Upper lobe of left lung (tissue), 6 donors: Measurements from ENCODE around the gene ARHGEF10L. TPM values are rescaled to one million over a fixed set of nuclear protein-coding genes. Genes with fewer than 3 reads are reported as not detected.

Experiments used
- ATAC-seq, 2 donors: fragments of 200-7000 bp; cut with Tn5 transposase; one replicate each; pipeline ENCODE4 v1.9.1; 2022; ENCODE audit warnings: mild to moderate bottlenecking in 2 of 2, moderate library complexity in 2 of 2; ENCODE audit not compliant: low FRiP score in 2 of 2
- DNase-seq, 2 donors: peaks; one replicate each; pipeline ENCODE4 v3.0.0-alpha.2; 2019 to 2020
- H3K27ac ChIP-seq, 4 donors: fragments of 200-600 bp; sonication (generic); one replicate each; pipeline ENCODE4 v1.5.1; 2016 to 2019
- H3K27me3 ChIP-seq, 4 donors: fragments of 200-600 bp; sonication (generic); one replicate each; pipeline ENCODE4 v1.5.1; 2017 to 2019
- H3K36me3 ChIP-seq, 4 donors: fragments of 200-600 bp; sonication (generic); one replicate each; pipeline ENCODE4 v1.5.1; 2016 to 2019
- H3K4me1 ChIP-seq, 4 donors: fragments of 200-600 bp; sonication (generic); one replicate each; pipeline ENCODE4 v1.5.1; 2018 to 2019
- H3K4me3 ChIP-seq, 4 donors: fragments of 200-600 bp; sonication (generic); one replicate each; pipeline ENCODE4 v1.5.1; 2017 to 2019; ENCODE audit warnings: mild to moderate bottlenecking in 2 of 4, moderate library complexity in 1 of 4
- H3K9me3 ChIP-seq, 4 donors: fragments of 200-600 bp; sonication (generic); one replicate each; pipeline ENCODE4 v1.5.1; 2018 to 2019
- EP300 ChIP-seq, 4 donors: sonication (generic); formaldehyde crosslinking; IDR thresholded peaks; one replicate each; pipeline ENCODE4 v1.5.1; 2017; ENCODE audit warnings: antibody characterized with exemption in 4 of 4, control low read depth in 2 of 4
- POLR2A ChIP-seq, 4 donors: fragments of 450-650 bp; IDR thresholded peaks; one replicate each; pipeline ENCODE4 v1.5.1; 2016 to 2017; ENCODE audit warnings: antibody characterized with exemption in 4 of 4, mild to moderate bottlenecking in 2 of 4
- POLR2AphosphoS5 ChIP-seq, 2 donors: sonication (generic); formaldehyde crosslinking; IDR thresholded peaks; one replicate each; pipeline ENCODE4 v1.5.1; 2017; ENCODE audit warnings: antibody characterized with exemption in 2 of 2
- WGBS, 2 donors: methylation state at CpG; one replicate each; pipeline ENCODE4 v1.1.5; 2017 to 2018; 5-methylcytosine and 5-hydroxymethylcytosine counted together
- total RNA-seq, 6 donors: library from RNA; depleted of rRNA in 4 of 6; stranded (reverse); fragments of >200 nt in 4 of 6; gene quantifications; one replicate each; pipeline versions ENCODE4 v1.1.0 to v1.2.1, GENCODE V29; 2016 to 2021
- TF ChIP-seq, protein P1 (sequence below), 6 experiments: fragments of 450-650 bp in 4 of 6; fragments of 200-600 bp in 2 of 6; sonication (generic) in 2 of 6; IDR thresholded peaks; one replicate each; pipeline ENCODE4 v1.5.1; 2016 to 2019; ENCODE audit warnings: antibody characterized with exemption in 6 of 6
- donor health status: DM: no; HTN: no; CAD: no; lungs with moderate emphysema.
- donor health status: DM: no; HTN: yes; CAD: no; lungs with severe emphysema.

ARHGEF10L gene
- total RNA-seq, 6 donors from 2014 or later, result 17.6 to 172 (median 50.0) TPM

DNA sequence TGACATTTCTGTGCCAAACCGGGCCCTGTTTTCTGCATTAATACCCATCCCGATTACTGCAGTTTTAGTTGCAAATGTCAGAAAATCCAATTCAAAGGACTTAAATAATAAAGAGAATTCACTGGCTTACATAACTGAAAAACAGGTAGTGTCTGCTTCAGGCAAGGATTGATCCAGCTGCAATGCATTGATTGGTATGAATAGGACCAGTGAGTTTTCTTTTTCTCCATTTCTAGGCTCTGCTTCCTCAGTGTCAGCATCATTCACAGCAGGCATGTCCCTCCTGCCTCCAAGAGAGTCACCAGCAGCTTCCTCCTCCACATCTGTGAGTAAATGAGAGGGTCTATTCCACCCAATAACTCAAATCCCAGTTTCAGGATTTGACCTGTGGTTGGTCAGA, 181.9 kb downstream of the ARHGEF10L start:
- H3K36me3 ChIP-seq, result no peaks in the 10 kb centered on the region
- H3K4me1 ChIP-seq, result no peaks in the 10 kb centered on the region
- DNase-seq (no peak), ATAC-seq (no peak)
- no peak for TF ChIP-seq EP300 (IDR thresholded peaks at IDR 0.05)
- no peak for TF ChIP-seq POLR2A (IDR thresholded peaks at IDR 0.05)
- TF ChIP-seq, protein P1, sequence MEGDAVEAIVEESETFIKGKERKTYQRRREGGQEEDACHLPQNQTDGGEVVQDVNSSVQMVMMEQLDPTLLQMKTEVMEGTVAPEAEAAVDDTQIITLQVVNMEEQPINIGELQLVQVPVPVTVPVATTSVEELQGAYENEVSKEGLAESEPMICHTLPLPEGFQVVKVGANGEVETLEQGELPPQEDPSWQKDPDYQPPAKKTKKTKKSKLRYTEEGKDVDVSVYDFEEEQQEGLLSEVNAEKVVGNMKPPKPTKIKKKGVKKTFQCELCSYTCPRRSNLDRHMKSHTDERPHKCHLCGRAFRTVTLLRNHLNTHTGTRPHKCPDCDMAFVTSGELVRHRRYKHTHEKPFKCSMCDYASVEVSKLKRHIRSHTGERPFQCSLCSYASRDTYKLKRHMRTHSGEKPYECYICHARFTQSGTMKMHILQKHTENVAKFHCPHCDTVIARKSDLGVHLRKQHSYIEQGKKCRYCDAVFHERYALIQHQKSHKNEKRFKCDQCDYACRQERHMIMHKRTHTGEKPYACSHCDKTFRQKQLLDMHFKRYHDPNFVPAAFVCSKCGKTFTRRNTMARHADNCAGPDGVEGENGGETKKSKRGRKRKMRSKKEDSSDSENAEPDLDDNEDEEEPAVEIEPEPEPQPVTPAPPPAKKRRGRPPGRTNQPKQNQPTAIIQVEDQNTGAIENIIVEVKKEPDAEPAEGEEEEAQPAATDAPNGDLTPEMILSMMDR (IDR thresholded peaks at IDR 0.05), result no peak
- TF ChIP-seq POLR2AphosphoS5 (IDR thresholded peaks at IDR 0.05), result no peak
- no peaks in the 10 kb centered on the region for H3K27me3 ChIP-seq
- H3K4me3 ChIP-seq, result no peak overlapping the region
- WGBS, 2 donors, result 98 to 100% methylated on average over 2 of the region's 2 CpGs
- no peak overlapping the region for H3K27ac ChIP-seq
- H3K9me3 ChIP-seq, result no peaks in the 10 kb centered on the region

DNA sequence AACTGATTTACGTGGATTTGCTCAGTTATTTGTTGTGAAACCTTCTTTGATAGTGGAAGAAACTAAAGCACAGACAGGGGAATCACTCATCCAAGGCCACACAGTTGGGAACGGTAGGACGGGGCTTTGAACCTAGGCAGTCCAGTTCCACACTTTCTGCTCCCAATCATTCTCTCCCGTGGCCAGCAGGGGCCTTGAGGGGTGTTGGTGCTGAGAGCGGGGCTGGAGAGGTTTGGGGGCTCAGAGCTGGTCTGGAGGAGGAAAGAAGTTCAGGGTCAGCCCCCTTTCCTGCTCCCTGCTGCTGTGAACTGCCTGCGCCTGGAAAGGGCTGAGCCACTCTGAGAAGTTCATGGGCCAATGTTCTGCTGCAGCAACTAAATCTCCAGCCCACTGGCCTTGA, 184.2 kb downstream of the ARHGEF10L start:
- Histone ChIP-seq H3K36me3 (no peaks in the 10 kb centered on the region), H3K4me1 (no peaks in the 10 kb centered on the region), H3K9me3 (no peaks in the 10 kb centered on the region), H3K4me3 (no peak overlapping the region), H3K27me3 (no peaks in the 10 kb centered on the region), H3K27ac (no peak overlapping the region)
- ATAC-seq (no peak), DNase-seq (no peak)
- TF ChIP-seq POLR2AphosphoS5 (IDR thresholded peaks at IDR 0.05), result no peak
- TF ChIP-seq, protein P1 (IDR thresholded peaks at IDR 0.05), result no peak
- no peak for TF ChIP-seq EP300 (IDR thresholded peaks at IDR 0.05)
- TF ChIP-seq POLR2A (IDR thresholded peaks at IDR 0.05), result no peak
- 43 to 47% methylated on average over 6 of the region's 6 CpGs for WGBS, 2 donors

DNA sequence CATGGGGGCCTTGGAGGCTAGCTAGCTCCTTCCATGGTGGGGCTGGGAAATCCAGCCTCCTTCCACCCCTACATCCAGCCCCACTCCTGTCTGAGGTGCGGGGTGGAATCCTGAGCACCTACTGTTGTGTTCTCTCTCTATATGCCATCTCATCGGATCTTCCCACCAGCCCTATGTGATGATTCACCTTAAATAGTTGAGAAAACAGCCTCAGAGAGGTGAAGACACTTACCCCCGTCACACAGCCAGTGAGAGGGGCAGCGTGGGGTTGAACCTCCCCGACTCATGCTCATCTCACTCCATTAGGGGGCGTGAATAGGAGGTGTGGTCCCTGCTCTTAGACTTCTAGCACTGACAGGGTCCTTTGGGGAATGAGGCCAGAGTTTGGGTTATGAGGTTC, 184.7 kb downstream of the ARHGEF10L start:
- H3K4me3 ChIP-seq, result no peak overlapping the region
- ATAC-seq (no peak), DNase-seq (no peak)
- 73 to 78% methylated on average over 4 to 6 of the region's 6 CpGs for WGBS, 2 donors
- H3K27ac ChIP-seq, result no peak overlapping the region
- no peak for TF ChIP-seq EP300 (IDR thresholded peaks at IDR 0.05)
- TF ChIP-seq, protein P1 (IDR thresholded peaks at IDR 0.05), result no peak
- no peak for TF ChIP-seq POLR2AphosphoS5 (IDR thresholded peaks at IDR 0.05)
- no peak for TF ChIP-seq POLR2A (IDR thresholded peaks at IDR 0.05)
- H3K36me3 ChIP-seq, result no peaks in the 10 kb centered on the region
- no peaks in the 10 kb centered on the region for H3K9me3 ChIP-seq
- H3K4me1 ChIP-seq, result no peaks in the 10 kb centered on the region
- H3K27me3 ChIP-seq, result no peaks in the 10 kb centered on the region

DNA sequence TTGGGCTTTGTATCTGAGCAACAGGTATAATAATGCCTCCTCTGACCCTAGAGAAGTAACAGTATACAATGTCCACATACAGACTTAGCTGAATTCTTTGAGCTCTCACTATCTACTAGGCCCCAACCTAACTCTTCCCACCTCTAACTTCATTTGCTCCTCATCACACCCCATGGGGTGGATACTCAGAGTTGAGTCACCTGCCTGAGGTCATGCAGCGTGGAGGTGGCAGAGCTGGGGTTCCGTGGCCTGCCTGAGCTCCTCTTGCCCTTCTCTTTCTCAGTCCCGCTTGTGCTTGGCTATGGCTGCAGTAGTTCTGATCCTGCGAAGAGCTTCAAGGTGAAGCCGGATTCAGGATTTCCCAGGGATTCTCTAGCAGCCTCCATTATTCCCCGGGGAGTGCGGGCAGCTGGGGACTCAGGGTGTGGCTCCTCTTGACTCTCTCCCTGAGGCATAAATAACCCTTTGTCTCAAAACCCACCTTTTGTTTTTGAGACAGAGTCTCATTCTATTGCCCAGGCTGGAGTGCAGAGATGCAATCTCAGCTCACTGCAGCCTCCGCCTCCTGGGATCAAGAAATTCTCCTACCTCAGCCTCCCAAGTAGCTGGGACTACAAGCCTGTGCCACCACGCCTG, 185.7 kb downstream of the ARHGEF10L start:
- TF ChIP-seq POLR2A (IDR thresholded peaks at IDR 0.05) (no peak), EP300 (IDR thresholded peaks at IDR 0.05) (no peak), POLR2AphosphoS5 (IDR thresholded peaks at IDR 0.05) (no peak)
- TF ChIP-seq, protein P1 (IDR thresholded peaks at IDR 0.05), result no peak
- Histone ChIP-seq H3K4me3 (no peak overlapping the region), H3K4me1 (no peaks in the 10 kb centered on the region), H3K27me3 (no peaks in the 10 kb centered on the region), H3K36me3 (no peaks in the 10 kb centered on the region), H3K27ac (no peak overlapping the region), H3K9me3 (no peaks in the 10 kb centered on the region)
- DNase-seq (no peak), ATAC-seq (no peak)
- WGBS, 2 donors, result 82 to 90% methylated on average over 7 to 9 of the region's 9 CpGs
